Measurements from ENCODE around the gene MRTO4.
"Not testable (repeated sequence)": the region's sequence is repeated elsewhere in the genome, so short reads cannot be mapped to it uniquely, and the experiment has no call there.

MRTO4 gene

DNA sequence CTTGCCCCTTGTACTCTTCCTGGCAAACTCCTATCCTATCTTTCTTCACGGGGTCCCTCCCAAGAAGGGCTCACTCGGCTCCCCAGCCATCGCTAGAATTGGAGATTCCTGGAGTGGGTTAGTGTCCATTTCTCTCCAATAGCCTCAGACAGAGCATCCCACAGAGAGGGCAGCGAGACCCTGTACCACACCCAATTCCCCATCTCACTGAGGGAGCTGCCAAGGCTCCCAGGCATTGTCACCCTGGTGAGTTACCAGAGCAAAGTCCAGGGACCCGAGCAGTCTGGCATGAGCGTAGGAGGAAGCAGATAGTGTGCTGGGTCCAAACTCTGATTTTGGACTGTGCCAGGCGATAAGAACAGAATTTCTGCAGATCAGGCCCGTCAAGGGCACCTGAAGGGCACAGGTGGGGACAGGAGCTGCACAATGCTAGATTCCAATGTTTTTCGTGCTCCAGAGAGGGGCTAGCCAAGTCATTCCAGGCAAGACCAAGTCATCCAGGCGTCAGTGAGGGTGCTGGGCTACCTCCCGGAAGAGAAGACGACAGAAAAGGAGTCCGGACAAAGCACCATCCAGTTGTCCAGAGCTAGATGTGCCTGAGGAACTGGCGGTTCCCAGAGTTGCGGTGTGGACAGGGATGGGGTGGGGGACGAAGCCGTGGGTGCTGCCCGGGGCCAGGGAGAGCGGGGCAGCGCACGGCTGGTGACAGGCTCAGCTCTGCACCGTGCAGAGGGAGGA lies 21.7 kb downstream of the MRTO4 start:
- DNase-seq, result no peak

DNA sequence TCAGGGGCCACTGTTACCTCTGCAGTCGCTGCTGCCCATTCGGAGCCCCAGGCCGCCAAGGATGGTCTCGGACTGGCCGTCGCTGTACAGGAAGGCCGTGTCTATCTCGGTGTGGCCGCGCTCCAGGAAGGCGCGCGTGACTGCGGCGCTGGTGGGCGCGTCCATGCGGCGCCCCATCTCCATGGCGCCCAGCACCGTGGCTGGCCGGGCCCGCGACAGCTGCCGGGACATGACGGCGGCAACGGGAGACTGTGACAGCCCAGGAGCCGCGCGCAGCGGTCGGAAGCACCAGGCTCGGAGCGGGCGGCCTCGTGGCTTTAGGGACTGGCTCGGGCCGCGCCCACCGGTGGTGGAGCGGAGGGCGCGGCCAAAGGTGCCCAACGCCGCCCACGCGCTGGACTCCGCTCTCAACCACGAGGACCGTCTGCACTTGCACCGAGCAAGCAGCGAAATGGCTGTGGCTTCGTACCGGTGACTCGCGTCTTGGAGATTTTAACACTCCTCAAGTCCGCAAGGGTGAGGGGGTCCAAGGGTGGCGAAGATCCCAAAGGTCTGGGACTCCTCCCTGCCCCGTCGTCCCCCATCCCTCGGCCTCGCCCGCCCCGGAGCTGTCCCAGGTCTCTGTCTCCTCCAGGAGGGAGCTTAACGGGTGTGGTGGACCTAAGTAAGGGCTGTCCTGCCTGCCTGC lies 22.4 kb downstream of the MRTO4 start:
- not testable (repeated sequence) for DNase-seq

DNA sequence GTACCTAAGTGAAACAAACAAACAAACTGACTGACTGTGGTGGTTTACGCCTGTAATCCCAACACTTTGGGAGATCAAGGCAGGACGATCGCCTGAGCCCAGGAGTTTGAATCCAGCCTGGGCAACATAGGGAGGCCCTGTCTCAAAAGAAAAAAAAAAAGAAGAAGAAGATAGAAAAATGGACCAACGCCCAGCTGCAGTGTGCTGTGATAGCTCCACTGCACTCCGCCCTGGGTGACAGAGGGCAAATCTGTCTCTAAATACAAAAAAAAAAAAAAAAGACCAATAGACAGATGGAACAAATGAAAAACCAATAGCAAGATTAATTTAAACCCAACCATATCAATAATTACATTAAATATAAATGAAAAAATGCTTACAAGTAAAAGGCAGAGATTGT lies 23.0 kb downstream of the MRTO4 start:
- DNase-seq, result no peak

- DNase-seq, result no peak
Measured at GRCh38 chr1:19283891-19284290, 32.3 kb downstream of the MRTO4 start.

DNA sequence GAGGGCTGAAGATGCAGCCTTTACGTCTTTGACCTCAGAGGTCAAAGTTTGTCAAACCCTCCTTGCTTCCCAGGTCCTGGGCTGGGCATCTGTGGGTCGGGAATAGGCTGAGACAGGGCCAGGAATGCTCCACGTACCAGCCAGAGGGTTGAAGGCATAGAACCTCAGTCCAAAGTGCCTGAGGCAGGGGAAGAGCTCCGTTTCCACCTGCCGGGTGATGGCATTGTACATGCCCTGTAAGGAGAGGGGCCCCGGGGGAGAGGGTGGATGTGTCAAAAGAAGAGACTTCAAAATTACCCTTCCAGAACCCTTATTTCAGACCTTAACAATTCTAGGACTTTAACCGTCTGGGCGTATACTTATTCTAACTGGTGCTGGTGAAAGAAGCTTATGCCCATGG lies 33.3 kb downstream of the MRTO4 start:
- DNase-seq, result no peak

GRCh38 chr1:19285366-19285765 lies 33.8 kb downstream of the MRTO4 start:
- DNase-seq, result not testable (repeated sequence)

GRCh38 chr1:19285807-19286206 lies 34.2 kb downstream of the MRTO4 start:
- DNase-seq, result not testable (repeated sequence)

DNA sequence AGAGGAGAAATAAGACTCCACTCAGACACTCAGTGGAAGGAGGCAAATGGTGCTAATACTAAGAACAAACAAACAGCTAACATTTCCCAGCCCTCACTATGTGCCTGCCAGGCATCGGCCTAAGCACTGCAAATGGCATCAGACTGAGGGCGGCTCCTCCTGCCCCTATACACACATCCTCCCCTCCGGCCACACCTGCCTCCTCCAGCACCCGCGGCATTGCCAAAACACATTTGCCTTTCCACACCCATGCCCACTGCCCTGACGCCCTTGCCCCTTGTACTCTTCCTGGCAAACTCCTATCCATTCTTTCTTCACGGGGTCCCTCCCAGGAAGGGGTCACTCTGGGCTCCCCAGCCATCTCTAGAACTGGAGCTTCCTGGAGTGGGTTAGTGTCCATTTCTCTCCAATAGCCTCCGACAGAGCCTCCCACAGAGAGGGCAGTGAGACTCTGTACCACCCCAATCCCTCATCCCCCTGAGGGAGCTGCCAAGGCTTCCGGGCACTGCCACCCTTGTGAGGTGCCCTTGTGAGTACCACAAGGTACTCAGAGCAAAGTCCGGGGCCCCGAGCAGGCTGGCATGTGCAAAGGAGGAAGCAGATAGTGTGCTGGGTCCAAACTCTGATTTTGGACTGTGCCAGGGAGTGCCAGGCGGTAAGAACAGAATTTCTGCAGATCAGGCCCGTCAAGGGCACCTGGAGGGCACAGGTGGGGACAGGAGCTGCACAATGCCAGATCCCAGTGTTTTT lies 36.0 kb downstream of the MRTO4 start:
- DNase-seq, result no peak

GRCh38 chr1:19288324-19289241 lies 37.0 kb downstream of the MRTO4 start, which contains the start of gene AKR7A3:
Gene AKR7A3, minus strand, starts transcription at chr1:19288770. Its CDS starts 61 bp downstream, at chr1:19288709.
- DNase-seq, result peak; percentile 61

- no peak for DNase-seq
Measured at GRCh38 chr1:19289244-19289643, 37.6 kb downstream of the MRTO4 start.

DNA sequence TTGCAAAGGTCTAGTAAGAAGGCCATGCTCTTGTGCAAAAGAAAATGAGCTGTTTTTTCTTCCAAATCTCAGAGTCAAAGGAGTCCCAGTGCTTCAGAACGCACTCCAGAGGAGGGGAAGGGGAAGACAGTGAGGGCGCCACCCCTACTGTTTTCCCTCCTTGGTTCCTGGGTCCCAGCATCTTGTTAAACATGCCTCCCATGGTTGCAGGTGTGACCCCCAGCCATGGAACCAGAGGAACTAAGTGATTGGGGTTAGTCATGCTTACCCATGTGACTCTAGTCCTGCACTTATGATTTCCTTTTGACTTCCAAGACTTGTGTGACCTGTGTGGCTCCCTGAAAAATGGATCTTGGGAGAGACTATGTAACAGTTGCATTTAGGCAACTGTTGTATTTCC lies 43.0 kb downstream of the MRTO4 start:
- DNase-seq, result no peak

GRCh38 chr1:19300211-19300610 lies 48.6 kb downstream of the MRTO4 start:
- no peak for DNase-seq

DNA sequence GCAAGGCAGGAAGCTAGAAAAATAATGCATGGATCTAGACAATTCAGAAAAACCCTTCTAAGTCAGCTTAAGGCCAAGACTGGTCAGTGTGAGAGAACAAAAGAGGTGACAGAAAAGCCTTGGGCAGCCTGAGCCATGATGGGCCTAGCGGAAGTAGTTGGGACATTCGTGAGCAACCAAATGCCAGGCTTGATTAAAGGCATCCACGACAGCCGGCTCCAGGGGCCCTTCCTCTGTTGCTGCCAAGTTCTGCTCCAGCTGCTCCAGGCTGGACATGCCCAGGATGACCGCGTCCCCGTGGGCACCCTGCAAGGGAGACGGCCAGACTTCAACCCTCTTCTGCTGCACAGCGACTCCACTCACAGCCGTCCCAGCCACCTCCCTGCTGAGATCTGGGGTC lies 52.5 kb downstream of the MRTO4 start:
- DNase-seq, result not testable (repeated sequence)

DNA sequence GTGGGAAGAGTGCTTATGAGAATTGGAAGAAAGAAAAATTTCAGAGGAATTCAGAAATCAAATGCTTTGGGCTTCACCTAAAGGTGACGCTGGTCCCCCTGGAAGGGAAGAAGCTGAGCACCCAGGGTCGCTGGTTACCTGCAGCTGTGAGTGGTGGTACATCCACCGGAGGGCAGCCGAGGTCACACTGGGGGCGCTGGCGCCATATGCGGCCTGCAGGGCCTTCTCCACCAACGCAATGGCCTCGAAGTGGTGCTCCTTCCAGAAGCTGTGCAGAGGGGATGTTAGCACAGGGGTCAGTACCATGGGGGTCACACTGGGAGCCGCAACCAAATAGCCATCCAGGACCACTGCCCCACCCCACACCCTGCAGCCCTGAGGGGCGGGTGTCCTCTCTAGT lies 54.3 kb downstream of the MRTO4 start:
- no peak for DNase-seq

DNA sequence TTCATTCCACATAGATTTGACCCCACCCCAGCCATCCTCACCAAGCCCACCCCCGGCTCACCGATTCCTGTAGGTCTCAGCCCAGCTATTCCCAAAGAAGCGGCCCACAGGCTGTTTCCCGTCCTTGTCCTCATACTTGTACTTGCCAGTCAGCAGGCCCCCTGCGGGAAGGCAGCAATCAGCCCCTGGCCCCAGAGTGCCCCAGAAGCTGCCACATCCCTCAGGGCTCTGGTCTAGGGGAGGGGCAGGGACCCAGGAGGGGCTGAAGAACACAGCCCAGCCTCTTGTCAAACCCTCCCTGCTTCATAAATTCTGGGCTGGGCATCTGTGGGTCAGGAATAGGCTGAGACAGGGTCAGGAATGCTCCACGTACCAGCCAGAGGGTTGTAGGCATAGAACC lies 55.3 kb downstream of the MRTO4 start:
- DNase-seq, result no peak

DNA sequence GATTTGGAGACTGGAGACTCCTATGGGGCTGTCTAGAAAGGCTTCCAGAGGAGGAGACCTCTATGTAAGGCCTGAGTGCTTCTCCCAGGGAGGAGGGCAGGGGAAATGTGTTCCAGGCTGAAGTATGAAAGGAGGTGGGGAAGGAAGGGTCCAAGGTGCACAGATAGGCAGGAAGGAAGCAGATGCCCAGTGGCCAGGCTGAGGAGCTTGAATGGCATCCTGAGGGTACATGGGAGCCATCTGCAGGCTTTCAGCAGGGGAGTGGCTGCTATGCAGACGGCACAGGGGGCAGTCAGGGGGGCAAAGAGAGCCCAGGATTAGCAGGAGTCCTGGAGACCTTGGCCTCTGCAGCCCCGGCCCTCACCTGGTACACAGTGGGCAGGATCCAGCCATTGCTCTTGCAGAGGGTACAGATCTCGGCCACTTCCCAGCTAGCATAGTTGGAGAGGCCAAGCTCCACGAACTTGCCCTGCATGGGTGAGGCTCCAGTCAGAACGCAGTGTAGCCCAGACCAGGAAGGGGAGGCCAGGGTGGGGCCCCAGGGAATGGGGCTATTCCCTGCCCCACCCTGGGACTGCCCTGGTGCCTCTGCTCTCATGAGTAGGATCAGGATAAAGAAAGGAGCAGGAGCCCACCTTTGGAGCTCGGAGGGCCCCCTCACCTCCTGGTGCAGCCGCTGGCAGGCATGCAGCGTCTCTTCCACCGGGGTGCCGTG lies 56.3 kb downstream of the MRTO4 start:
- no peak for DNase-seq

- no peak for DNase-seq
Measured at GRCh38 chr1:19308509-19308907, 56.9 kb downstream of the MRTO4 start.

GRCh38 chr1:19309123-19309813 lies 57.7 kb downstream of the MRTO4 start:
- DNase-seq, result no peak

Measured in activated CD8-positive, alpha-beta memory T cell treated with anti-CD3 and anti-CD28 coated beads, Interleukin-2, amount 50 U/mL, for 4 hours (primary cell).